Karpas-422 (cell line): ENCODE measurements around the gene NEK5. TPM values are rescaled to one million over a fixed set of nuclear protein-coding genes. Genes with fewer than 3 reads are reported as not detected.

ENCODE experiments used
- DNase-seq: peaks from one replicate; pipeline ENCODE4 v3.0.0-alpha.2; 2015
- H2AFZ ChIP-seq: fragments of 200-600 bp; sonication (generic); 2 replicates; pipeline ENCODE4 v1.6.1; 2014; ENCODE audit warnings: antibody characterized with exemption, low read length, mixed read lengths
- H3K27ac ChIP-seq: fragments of 200-600 bp; sonication (generic); 2 replicates; pipeline ENCODE4 v1.5.1; 2014; ENCODE audit warnings: mild to moderate bottlenecking, low read length, moderate library complexity
- H3K27me3 ChIP-seq: fragments of 200-600 bp; sonication (generic); 2 replicates; pipeline ENCODE4 v1.6.1; 2014; ENCODE audit warnings: low read length, mixed read lengths
- H3K36me3 ChIP-seq: fragments of 200-600 bp; sonication (generic); 2 replicates; pipeline ENCODE4 v1.6.1; 2014; ENCODE audit warnings: low read length, mixed read lengths; ENCODE audit not compliant: insufficient read depth
- H3K4me1 ChIP-seq: fragments of 200-600 bp; sonication (generic); 2 replicates; pipeline ENCODE4 v1.6.1; 2014; ENCODE audit warnings: mild to moderate bottlenecking, low read length, mixed read lengths
- H3K4me2 ChIP-seq: fragments of 200-600 bp; sonication (generic); 2 replicates; pipeline ENCODE4 v1.6.1; 2014; ENCODE audit warnings: low read length, low read depth, mild to moderate bottlenecking; ENCODE audit not compliant: poor library complexity, severe bottlenecking
- H3K4me3 ChIP-seq: fragments of 200-600 bp; sonication (generic); 2 replicates; pipeline ENCODE4 v1.5.1; 2014; ENCODE audit warnings: mild to moderate bottlenecking, antibody characterized with exemption, low read length, mixed read lengths
- H3K79me2 ChIP-seq: fragments of 200-600 bp; sonication (generic); 2 replicates; pipeline ENCODE4 v1.6.1; 2014; ENCODE audit warnings: mild to moderate bottlenecking, low read length, mixed read lengths
- H3K9ac ChIP-seq: fragments of 200-600 bp; sonication (generic); 2 replicates; pipeline ENCODE4 v1.6.0; 2014; ENCODE audit warnings: low read length
- H3K9me2 ChIP-seq: fragments of 200-600 bp; sonication (generic), shearing (Covaris generic); replicated peaks from 2 replicates; pipeline ENCODE4 v1.6.0; 2014; ENCODE audit warnings: mild to moderate bottlenecking, low read length, moderate library complexity; ENCODE audit not compliant: insufficient read depth
- H3K9me3 ChIP-seq: fragments of 300-700, 200-600 bp; sonication (generic); 2 replicates; pipeline ENCODE4 v1.6.1; 2014; ENCODE audit warnings: low read length, mixed read lengths
- H4K20me1 ChIP-seq: fragments of 200-600 bp; sonication (generic); 2 replicates; pipeline ENCODE4 v1.6.1; 2014; ENCODE audit warnings: mild to moderate bottlenecking, antibody characterized with exemption, low read length, low read depth; ENCODE audit not compliant: insufficient read depth
- total RNA-seq: library from RNA; depleted of rRNA; stranded (reverse); fragments of >200 nt; shearing (Covaris generic); gene quantifications from 2 replicates; pipeline ENCODE4 v1.2.3, GENCODE V29; 2014; ENCODE audit warnings: low replicate concordance; rRNA removed

The NEK5 gene
- total RNA-seq, 1 experiment from 2014 or later, result not detected

DNA sequence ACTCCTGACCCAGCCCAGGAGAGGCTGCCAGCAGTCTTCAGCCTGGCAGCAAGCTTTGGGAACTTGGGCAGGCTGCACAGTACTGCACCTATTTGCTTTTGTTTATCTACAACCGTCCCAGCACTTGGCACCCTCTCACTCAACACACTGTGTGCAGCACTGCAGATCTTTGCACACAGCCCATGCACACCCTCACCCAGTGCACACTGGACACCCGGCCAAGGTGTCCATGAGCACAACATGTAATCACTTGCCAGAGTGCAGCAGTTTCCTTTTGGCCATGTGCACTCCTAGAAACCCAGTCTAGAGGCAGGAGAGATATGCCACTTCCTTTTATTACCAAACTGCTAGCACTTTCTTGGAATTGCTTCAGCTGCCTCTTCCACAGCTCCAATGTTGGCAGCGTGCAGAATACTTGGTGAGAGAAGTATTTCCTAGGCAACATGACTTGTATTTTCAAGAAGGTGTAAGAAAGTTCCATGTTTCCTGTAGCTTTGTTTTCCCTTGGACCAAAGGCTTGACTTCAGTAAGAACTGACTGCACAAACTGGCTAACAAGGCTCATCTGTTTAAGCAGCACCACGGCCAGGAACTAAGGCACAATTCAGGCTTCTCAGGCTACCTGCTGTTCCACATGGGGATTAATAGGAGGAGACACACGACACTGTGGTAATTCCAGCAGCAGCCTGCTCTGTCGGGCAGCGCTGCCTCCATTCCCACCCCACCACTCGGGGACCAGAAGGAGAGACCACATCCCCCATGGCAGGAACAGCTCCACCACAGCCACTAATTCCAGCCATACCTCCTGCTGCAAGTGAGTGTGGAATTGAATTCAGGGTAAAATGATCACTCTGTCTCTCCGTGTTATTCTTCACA, 133.0 kb downstream of the NEK5 start:
- Histone ChIP-seq H2AFZ (no peak overlapping the region), H3K4me2 (no peak overlapping the region), H3K79me2 (no peaks in the 10 kb centered on the region), H4K20me1 (no peaks in the 10 kb centered on the region), H3K9ac (no peak overlapping the region), H3K27ac (no peak overlapping the region), H3K4me3 (no peak overlapping the region), H3K9me2 (no peaks in the 10 kb centered on the region), H3K4me1 (peaks cover 8% of the 10 kb centered on the region), H3K27me3 (no peaks in the 10 kb centered on the region), H3K9me3 (no peaks in the 10 kb centered on the region), H3K36me3 (no peaks in the 10 kb centered on the region)
- DNase-seq, result no peak

DNA sequence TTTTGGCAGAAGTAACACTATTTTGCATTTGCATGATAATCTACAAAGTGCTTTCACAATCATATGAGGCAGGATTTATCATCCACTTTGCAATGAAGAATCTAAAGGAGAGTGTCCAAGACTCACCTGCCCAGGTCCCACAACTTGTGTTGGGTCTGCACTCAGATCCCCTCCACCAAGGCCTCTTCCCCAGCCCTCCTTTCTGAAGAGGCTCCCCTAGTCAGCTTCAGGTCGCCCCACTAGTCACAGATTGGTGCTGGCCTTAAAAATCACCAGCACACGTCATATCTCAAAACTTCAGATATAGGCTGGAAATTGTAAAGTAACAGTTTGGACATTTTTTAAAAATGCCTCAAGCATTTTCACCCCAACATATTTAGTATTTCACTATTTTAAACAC, 135.2 kb downstream of the NEK5 start:
- H4K20me1 ChIP-seq, result no peaks in the 10 kb centered on the region
- no peaks in the 10 kb centered on the region for H3K36me3 ChIP-seq
- H3K27ac ChIP-seq, result no peak overlapping the region
- H3K27me3 ChIP-seq, result no peaks in the 10 kb centered on the region
- no peak overlapping the region for H3K4me2 ChIP-seq
- no peaks in the 10 kb centered on the region for H3K9me2 ChIP-seq
- no peaks in the 10 kb centered on the region for H3K9me3 ChIP-seq
- no peak overlapping the region for H2AFZ ChIP-seq
- H3K79me2 ChIP-seq, result no peaks in the 10 kb centered on the region
- no peak for DNase-seq
- no peak overlapping the region for H3K4me3 ChIP-seq
- H3K4me1 ChIP-seq, result peaks cover 8% of the 10 kb centered on the region
- H3K9ac ChIP-seq, result no peak overlapping the region

DNA sequence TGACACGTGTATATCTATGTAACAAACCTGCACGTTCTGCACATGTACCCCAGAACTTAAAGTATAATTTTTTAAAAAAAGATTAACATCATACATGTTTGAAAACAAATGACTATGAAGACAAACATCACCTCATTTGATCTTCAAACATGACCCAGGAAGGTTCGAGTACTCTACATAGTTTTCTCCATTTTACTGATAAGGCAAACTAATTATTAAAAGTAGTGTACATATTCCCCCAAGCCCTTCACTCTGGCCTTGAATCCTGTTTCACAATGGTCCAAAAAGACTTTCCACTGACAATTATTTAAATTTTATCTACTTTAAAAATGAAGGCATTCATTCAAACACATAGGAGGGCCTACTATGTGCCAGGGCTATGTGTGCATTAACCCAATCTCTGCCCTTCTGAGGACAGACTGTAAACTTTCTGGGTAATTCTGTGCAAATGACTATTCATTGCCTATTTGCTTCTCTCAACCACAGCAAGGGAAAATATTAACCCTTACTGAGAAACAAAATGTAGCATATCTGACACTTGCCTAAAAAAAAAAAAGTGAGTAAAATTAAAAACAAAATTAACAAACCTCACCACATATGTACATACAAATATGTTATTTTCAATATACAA, 139.8 kb downstream of the NEK5 start:
- H3K27ac ChIP-seq, result no peak overlapping the region
- H3K9me3 ChIP-seq, result no peaks in the 10 kb centered on the region
- H3K9ac ChIP-seq, result no peak overlapping the region
- no peaks in the 10 kb centered on the region for H3K79me2 ChIP-seq
- H3K4me2 ChIP-seq, result no peak overlapping the region
- H4K20me1 ChIP-seq, result no peaks in the 10 kb centered on the region
- no peak for DNase-seq
- no peaks in the 10 kb centered on the region for H3K9me2 ChIP-seq
- no peaks in the 10 kb centered on the region for H3K27me3 ChIP-seq
- H3K4me1 ChIP-seq, result no peaks in the 10 kb centered on the region
- H3K4me3 ChIP-seq, result no peak overlapping the region
- no peaks in the 10 kb centered on the region for H3K36me3 ChIP-seq
- no peak overlapping the region for H2AFZ ChIP-seq

Other genes with a start within 250 kb of the NEK5 start
- gene ATP7B, start 117.6 kb downstream of the NEK5 start, total RNA-seq, result 1.1 and 3.3 TPM in 2 replicates
- gene ALG11, start 116.7 kb downstream of the NEK5 start, total RNA-seq, result 12.2 and 17.6 TPM in 2 replicates
- 6.6 and 10.1 TPM in 2 replicates for gene UTP14C, start 104.4 kb downstream of the NEK5 start, total RNA-seq
- 26.5 and 33.1 TPM in 2 replicates for gene NEK3, start 30.5 kb upstream of the NEK5 start, total RNA-seq